HG03196 (cell line): ENCODE measurements around the gene PRLH.

ENCODE experiments used
- ATAC-seq: cut with Tn5 transposase; IDR thresholded peaks from one replicate; pipeline ENCODE4 v1.9.1; 2021; ENCODE audit not compliant: unreplicated experiment

The PRLH gene, protein sequence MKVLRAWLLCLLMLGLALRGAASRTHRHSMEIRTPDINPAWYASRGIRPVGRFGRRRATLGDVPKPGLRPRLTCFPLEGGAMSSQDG

GRCh38 chr2:237566401-237567235, at the start of gene PRLH:
Gene PRLH (plus strand): TSS chr2:237566574. CDS start chr2:237566574, 0 bp downstream.
- ATAC-seq, result no peak

GRCh38 chr2:237517163-237517562, 49.2 kb upstream of the PRLH start:
- no peak for ATAC-seq

GRCh38 chr2:237517990-237518389, 48.4 kb upstream of the PRLH start:
- no peak for ATAC-seq

DNA sequence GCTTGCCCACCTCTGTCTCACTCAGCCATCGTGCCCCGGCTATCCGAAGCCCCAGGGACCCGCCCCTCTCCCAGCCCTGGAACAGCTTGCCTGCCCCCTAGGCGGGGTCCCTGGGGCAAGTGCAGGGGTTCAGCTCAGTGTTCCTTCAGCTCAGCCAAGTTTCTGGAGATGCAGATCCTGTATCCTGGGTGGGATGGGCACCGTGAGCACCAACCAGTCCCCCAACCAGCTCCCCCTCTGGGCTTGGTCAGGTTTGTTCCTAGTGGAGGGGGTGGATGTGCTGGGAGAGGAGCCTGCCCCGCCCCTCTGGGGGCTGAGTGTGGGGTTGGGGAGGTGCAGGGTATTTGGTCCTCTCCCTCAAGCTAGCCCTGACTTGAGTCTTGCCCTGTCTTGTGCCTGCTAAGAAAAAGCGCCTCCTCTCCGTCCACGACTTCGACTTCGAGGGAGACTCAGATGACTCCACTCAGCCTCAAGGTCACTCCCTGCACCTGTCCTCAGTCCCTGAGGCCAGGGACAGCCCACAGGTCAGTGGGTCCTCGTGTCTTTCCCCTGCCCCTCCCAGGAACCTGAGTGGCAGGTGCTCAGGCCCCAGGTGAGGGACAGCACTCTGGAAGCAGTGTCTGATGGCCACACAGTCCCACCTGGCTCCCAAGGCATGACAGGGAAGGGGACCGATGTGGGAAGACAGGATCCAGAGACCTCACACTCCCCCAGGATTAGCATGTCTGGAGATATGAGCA, 46.7 kb upstream of the PRLH start:
- no peak for ATAC-seq

GRCh38 chr2:237520290-237520689, 46.1 kb upstream of the PRLH start:
- ATAC-seq, result no peak

GRCh38 chr2:237524631-237525030, 41.7 kb upstream of the PRLH start:
- ATAC-seq, result no peak

GRCh38 chr2:237525559-237526157, 40.7 kb upstream of the PRLH start:
- ATAC-seq, result no peak

DNA sequence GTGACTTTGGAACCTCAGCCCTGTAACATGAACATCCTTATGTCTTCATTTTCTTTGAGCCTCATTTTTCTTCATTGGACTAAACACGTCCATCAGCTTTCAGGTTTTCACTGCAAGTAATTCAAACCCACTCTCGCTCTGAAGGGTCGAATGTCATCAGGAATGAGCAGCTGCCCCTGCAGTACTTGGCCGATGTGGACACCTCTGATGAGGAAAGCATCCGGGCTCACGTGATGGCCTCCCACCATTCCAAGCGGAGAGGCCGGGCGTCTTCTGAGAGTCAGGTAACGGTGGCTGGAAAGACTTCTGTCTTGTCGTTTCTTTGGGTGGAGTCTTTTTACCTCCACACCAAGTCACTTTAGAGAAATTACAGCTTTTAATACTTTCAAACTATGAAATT, 39.1 kb upstream of the PRLH start:
- no peak for ATAC-seq

- no peak for ATAC-seq
These were observed 38.6 kb upstream of the PRLH start for GRCh38 chr2:237527766-237528165.

GRCh38 chr2:237529452-237530402, 36.6 kb upstream of the PRLH start:
- ATAC-seq, result peak; percentile 70

DNA sequence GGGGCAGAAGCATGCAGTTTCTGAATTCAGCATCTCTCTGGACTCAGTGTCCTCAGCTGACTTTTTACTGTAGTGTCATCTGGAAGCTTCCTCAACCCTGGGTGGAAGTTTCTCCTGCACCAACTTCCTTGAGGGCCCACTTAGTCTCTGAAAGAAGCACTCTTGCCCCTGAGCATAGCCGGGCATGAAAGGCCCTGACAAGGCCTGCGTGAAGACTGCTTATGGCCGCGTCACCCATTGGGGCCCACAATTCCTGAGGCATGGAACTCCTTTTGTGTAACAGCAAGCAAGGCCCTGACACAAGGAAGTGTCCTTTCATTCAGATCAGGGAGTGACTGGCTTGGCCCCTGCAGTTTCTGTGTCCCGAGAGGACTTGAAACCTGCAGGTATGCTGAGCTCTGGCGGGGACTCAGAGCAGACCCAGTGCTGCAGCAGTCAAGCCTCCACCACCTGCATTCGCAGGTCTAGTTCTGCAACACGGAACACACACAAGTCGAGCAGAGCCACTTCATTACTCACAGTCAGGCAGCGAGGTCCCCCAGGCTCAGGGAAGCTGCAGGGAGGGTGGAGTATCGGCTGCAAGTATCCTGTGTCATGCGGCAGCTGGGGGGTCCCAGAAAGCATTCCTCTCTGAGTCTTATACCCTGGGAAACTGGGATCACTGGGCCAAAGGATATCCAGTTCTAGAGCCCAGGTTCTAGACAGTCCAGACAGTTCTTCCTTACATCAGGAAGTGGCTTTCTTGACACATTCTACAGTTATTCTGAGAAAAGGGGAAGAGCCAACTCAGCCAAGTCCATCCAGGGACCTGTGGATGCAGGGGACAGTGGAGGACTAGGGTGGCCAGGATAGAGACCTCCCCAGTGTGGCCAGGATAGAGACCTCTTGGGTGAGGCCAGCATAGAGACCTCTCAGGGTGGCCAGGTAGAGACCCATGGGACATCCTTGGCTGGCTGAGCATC, 35.6 kb upstream of the PRLH start:
- no peak for ATAC-seq

- ATAC-seq, result no peak
These were observed 34.2 kb upstream of the PRLH start for GRCh38 chr2:237532160-237532559.

- ATAC-seq, result no peak
These were observed 32.7 kb upstream of the PRLH start for GRCh38 chr2:237533668-237534161.

- no peak for ATAC-seq
These were observed 32.0 kb upstream of the PRLH start for GRCh38 chr2:237534380-237534779.

- no peak for ATAC-seq
These were observed 30.8 kb upstream of the PRLH start for GRCh38 chr2:237535385-237536082.

DNA sequence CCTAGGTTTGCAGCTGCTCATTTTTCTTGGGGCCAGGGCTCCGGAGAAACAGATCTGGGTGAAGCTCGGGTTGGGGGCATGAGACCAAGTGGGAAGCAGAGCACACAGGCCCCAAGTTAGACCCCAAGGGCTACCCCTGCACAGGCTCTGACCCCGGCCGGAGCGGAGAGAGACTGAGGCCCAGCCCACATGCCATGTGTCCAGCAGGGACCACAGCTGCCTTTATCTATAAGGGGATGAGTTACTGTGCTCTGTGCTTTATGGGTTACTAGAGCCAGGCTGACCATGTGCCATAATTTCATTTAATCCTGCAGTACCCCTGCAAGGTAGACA, 30.3 kb upstream of the PRLH start:
- ATAC-seq, result no peak

GRCh38 chr2:237536617-237537016, 29.8 kb upstream of the PRLH start:
- no peak for ATAC-seq

DNA sequence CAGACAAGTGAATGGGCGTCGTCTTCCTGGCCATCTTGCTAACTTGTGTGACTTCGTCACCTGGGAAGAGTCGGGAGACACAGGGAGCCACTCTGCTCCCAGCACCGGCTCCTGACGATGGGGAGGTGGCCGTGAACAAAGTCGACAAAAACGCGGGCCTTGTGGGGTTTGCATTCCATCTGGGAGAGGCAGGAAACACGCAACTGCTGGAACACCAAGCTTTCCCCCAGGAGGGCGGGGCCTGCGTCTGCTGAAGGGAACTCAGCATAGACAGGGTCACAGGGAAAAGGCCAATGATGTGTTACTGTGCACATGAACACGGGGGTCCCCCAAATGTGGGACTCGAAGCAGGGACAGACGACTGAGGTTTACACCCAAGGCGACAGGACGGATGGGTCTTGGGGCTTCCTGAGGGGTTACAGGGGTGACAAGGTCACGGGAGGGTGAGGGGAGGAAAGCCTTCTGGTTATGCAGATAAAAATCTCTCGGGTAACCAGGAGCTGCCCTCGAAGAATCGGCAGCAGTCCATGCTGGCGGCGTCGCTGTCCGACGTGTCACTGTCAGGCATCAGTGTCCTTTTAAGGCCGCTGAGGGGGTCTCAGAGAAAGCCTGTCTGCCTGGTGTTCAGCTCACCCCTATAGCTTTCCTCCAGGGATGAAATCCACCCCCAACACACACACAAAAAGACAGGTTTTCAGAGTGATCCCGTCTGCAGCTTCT, 28.2 kb upstream of the PRLH start:
- ATAC-seq, result no peak
